Lower leg skin (tissue), 4 donors: ENCODE measurements around the gene WWC1. TPM values are rescaled to one million over a fixed set of nuclear protein-coding genes. Genes with fewer than 3 reads are reported as not detected.
"Not testable (repeated sequence)": the region's sequence is repeated elsewhere in the genome, so short reads cannot be mapped to it uniquely, and the experiment has no call there.

Source experiments
- DNase-seq, 2 donors: peaks; one replicate each; pipeline ENCODE4 v3.0.0-alpha.2; 2019; ENCODE audit warnings: low spot score in 2 of 2
- H3K4me3 ChIP-seq: fragments of 200-600 bp; sonication (generic); 2 replicates; pipeline ENCODE4 v1.5.1; 2017; ENCODE audit warnings: mild to moderate bottlenecking, low read depth; ENCODE audit not compliant: poor library complexity, severe bottlenecking
- CTCF ChIP-seq, 3 donors: fragments of 450-650 bp; IDR thresholded peaks; one replicate each; pipeline ENCODE4 v1.5.1; 2016; ENCODE audit warnings: antibody characterized with exemption in 3 of 3, mild to moderate bottlenecking in 3 of 3, moderate library complexity in 2 of 3
- POLR2A ChIP-seq, 2 donors: fragments of 450-650 bp; IDR thresholded peaks; one replicate each; pipeline ENCODE4 v1.6.1; 2016 to 2017; ENCODE audit warnings: antibody characterized with exemption in 2 of 2, mild to moderate bottlenecking in 1 of 2, moderate library complexity in 1 of 2
- WGBS, 2 donors: methylation state at CpG; one replicate each; pipeline ENCODE4 v1.1.5; 2018; 5-methylcytosine and 5-hydroxymethylcytosine counted together
- intact Hi-C: fragments of 100-400 bp; cut with DNase I; formaldehyde crosslinking; loops from one replicate; pipeline ENCODE4 v1.15.0; 2023; ENCODE audit warnings: low total_unique reads
- total RNA-seq, 4 donors: library from RNA; depleted of rRNA; stranded (reverse); fragments of >200 nt; gene quantifications; one replicate each; pipeline ENCODE4 v1.1.0, GENCODE V29; 2016

Gene WWC1
- total RNA-seq, 4 donors from 2014 or later, result 23.5 to 57.0 (median 30.0) TPM

DNA sequence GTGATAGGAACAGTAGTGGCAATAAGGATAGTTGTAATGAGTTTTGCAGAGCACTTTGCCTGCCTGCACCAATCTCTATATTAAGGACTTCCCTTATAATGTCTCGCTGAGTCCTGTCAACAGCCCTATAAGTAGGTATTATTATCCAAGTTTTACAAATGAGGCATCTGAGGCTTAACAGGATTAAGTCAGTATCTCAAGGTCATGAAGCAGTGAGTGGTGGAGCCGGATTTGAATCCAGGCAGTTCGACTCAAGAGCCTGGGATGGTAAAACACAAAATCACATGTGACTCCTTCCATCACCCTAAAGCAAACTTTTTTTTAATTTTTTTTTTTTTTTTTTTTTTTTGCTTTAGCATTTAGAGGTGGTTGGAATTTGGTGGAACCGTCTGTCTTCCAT lies 135.8 kb downstream of the WWC1 start:
- TF ChIP-seq POLR2A (IDR thresholded peaks at IDR 0.05) (no peak), CTCF (IDR thresholded peaks at IDR 0.05) (no peak)
- WGBS, 2 donors, result 91% methylated on average over 4 of the region's 4 CpGs
- intact Hi-C loops, result no loop called here

DNA sequence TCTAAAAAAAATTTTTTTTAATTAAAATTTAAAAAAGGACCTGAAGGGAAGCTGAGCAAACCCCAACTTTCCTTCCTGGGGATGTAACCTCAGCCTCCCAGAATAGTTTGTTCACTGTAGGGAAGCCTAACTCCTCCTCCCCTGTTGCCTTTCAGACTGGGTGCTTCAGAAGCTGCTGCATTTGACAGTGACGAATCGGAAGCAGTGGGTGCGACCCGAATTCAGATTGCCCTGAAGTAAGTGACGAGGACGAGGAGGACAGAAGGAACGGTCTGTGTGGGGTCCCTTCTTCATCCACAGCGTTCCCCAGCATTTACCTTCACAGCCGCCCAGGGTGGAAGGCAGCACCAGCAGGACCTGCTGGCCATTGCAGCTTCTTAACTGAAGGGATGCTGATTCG lies 137.1 kb downstream of the WWC1 start:
- 90 to 93% methylated on average over 10 of the region's 10 CpGs for WGBS, 2 donors
- H3K4me3 ChIP-seq, result no peak overlapping the region
- TF ChIP-seq CTCF (IDR thresholded peaks at IDR 0.05) (no peak), POLR2A (IDR thresholded peaks at IDR 0.05) (no peak)
- DNase-seq, result no peak
- intact Hi-C loops, result no loop called here

More for the DNA sequence above, 135.8 kb downstream of the WWC1 start:
- DNase-seq, result no peak
- H3K4me3 ChIP-seq, result no peak overlapping the region

DNA sequence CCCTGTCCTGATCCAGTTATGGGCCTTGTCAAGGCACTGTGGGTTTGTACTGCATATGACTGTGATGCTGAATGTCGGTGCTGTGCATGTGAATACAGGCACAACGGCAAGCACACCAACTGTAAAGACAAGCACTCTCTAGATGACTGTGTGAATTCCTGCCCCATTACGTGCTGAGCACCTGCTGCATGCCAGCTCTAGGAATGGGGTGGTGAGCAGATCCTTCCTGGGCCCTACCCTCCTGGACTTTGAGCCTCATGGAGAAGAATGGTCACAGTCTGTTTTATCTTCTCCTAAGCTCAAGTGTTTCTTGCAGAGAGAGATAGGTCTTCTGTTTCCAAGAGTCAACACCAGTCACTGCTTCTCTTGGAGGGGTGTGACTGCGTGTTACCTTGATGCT lies 138.9 kb downstream of the WWC1 start:
- intact Hi-C loops, result no loop called here
- DNase-seq, result no peak
- H3K4me3 ChIP-seq, result no peak overlapping the region
- 85 to 99% methylated on average over 4 of the region's 4 CpGs for WGBS, 2 donors
- TF ChIP-seq CTCF (IDR thresholded peaks at IDR 0.05) (no peak), POLR2A (IDR thresholded peaks at IDR 0.05) (no peak)

- WGBS, 2 donors, result 87 to 95% methylated on average over 4 of the region's 4 CpGs
- no peak overlapping the region for H3K4me3 ChIP-seq
- DNase-seq, result no peak
- intact Hi-C loops, result no loop called here
- no peak for TF ChIP-seq POLR2A (IDR thresholded peaks at IDR 0.05)
- no peak for TF ChIP-seq CTCF (IDR thresholded peaks at IDR 0.05)
Observed at GRCh38 chr5:168432903-168433302, 141.5 kb downstream of the WWC1 start.

DNA sequence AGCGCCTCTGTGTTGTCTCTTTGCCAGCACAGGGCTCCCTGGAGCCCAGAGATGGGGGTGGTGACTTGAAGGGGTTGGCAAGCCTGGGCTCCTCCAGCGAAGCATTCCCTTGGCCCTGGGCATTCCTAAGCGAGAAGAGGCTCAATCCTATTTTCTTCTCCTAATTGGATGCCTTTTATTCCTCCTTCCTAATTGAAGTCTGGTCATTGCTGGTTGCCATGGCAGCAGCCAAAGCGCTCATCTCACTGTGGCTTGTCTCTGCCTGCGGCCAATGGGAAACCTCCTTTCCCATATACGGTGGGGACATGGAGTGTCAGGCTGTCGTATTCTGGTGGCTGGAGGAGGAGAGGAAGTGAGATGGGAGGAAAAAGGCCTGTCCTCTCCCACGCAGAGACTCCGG lies 142.6 kb downstream of the WWC1 start:
- intact Hi-C loops, result no loop called here
- 66 to 69% methylated on average over 9 of the region's 9 CpGs for WGBS, 2 donors
- DNase-seq, result no peak
- H3K4me3 ChIP-seq, result no peak overlapping the region
- TF ChIP-seq POLR2A (IDR thresholded peaks at IDR 0.05) (no peak), CTCF (IDR thresholded peaks at IDR 0.05) (no peak)

- no peak overlapping the region for H3K4me3 ChIP-seq
- DNase-seq, result no peak
- TF ChIP-seq POLR2A (IDR thresholded peaks at IDR 0.05), result no peak
- no peak for TF ChIP-seq CTCF (IDR thresholded peaks at IDR 0.05)
- intact Hi-C loops, result no loop called here
- WGBS, 2 donors, result 69 to 82% methylated on average over 8 of the region's 8 CpGs
Observed at GRCh38 chr5:168434746-168435321, 143.4 kb downstream of the WWC1 start.

DNA sequence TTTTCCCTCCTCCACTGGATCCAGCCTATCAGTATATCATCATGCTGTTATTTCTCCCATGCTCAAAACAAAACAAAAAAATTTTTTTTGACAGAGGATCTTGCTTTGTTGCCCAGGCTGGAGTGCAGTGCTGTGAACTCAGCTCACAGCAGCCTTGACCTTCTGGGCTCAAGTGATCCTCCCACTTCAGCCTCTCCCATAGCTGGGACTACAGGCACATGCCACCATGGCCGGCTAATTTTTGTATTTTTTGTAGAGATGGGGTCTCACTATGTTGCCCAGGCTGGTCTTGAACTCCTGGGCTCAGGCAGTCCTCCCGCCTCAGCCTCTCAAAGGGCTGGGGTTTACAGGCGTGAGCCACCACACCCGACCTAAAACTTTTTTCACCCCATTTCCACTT lies 143.9 kb downstream of the WWC1 start:
- intact Hi-C loops, H3K4me3 ChIP-seq, DNase-seq: not testable (repeated sequence)
- WGBS, 2 donors, result 91 to 97% methylated on average over 4 of the region's 4 CpGs
